Stomach (tissue), 9 donors: Measurements from ENCODE around the gene PPP3R2. TPM values are rescaled to one million over a fixed set of nuclear protein-coding genes. Genes with fewer than 3 reads are reported as not detected.
"Not testable (repeated sequence)": the region's sequence is repeated elsewhere in the genome, so short reads cannot be mapped to it uniquely, and the experiment has no call there.

ENCODE experiments used
- DNase-seq, 2 donors: peaks; one replicate each; pipeline versions ENCODE4 v3.0.0 to v3.0.0-alpha.2; 2013 to 2019
- H3K27ac ChIP-seq, 5 donors: fragments of 200-600 bp in 4 of 5; sonication (generic) in 4 of 5; one replicate each; pipeline ENCODE4 v1.5.1; 2013 to 2019; ENCODE audit warnings: mild to moderate bottlenecking in 1 of 5, moderate library complexity in 1 of 5
- H3K27me3 ChIP-seq, 3 donors: fragments of 200-600 bp; sonication (generic); one replicate each; pipeline ENCODE4 v1.5.1; 2017 to 2019; ENCODE audit warnings: mixed run types in 1 of 3
- H3K36me3 ChIP-seq, 4 donors: fragments of 200-600 bp; sonication (generic); 1 replicate in 3 of 4; 2 replicates in 1 of 4; pipeline ENCODE4 v1.5.1; 2016 to 2019
- H3K4me1 ChIP-seq, 4 donors: fragments of 200-600 bp; sonication (generic); one replicate each; pipeline ENCODE4 v1.5.1; 2016 to 2019
- H3K4me3 ChIP-seq, 4 donors: fragments of 200-600 bp; sonication (generic) in 3 of 4; one replicate each; pipeline ENCODE4 v1.5.1; 2016 to 2019; ENCODE audit warnings: mild to moderate bottlenecking in 1 of 4
- H3K9me3 ChIP-seq, 4 donors: fragments of 200-600 bp; sonication (generic); one replicate each; pipeline ENCODE4 v1.5.1; 2016 to 2019
- EP300 ChIP-seq: sonication (generic); formaldehyde crosslinking; IDR thresholded peaks from one replicate; pipeline ENCODE4 v1.6.1; 2017; ENCODE audit warnings: antibody characterized with exemption
- POLR2A ChIP-seq, 4 donors: fragments of 450-650 bp; IDR thresholded peaks; one replicate each; pipeline ENCODE4 v1.6.1; 2016; ENCODE audit warnings: antibody characterized with exemption in 4 of 4, control low read depth in 2 of 4, mild to moderate bottlenecking in 1 of 4, moderate library complexity in 1 of 4
- POLR2AphosphoS5 ChIP-seq, 3 donors: sonication (generic); formaldehyde crosslinking; IDR thresholded peaks; one replicate each; pipeline ENCODE4 v1.6.1; 2016; ENCODE audit warnings: antibody characterized with exemption in 3 of 3
- WGBS, 5 donors: extraction: QIAGEN DNeasy Blood & Tissue Kit in 3 of 5; methylation state at CpG; one replicate each; pipeline versions ENCODE4 v1.1.5 to v1.1.7; 2013 to 2018; 5-methylcytosine and 5-hydroxymethylcytosine counted together
- intact Hi-C: fragments of 100-400 bp; cut with DNase I; formaldehyde crosslinking; loops from one replicate; pipeline ENCODE4 v1.15.1; 2023; ENCODE audit warnings: low total_unique reads
- polyA plus RNA-seq, 3 donors: library from polyadenylated mRNA; stranded (reverse); fragments of 200-250 nt; gene quantifications; one replicate each; pipeline ENCODE4 v1.2.3, GENCODE V29; 2013
- total RNA-seq, 5 donors: library from RNA; depleted of rRNA; stranded (reverse); fragments of >200 nt; gene quantifications; one replicate each; pipeline versions ENCODE4 v1.1.0 to v1.2.3, GENCODE V29; 2014 to 2016
- TF ChIP-seq, protein P1 (sequence below), 7 experiments: fragments of 450-650 bp in 4 of 7; fragments of 200-600 bp in 3 of 7; sonication (generic) in 3 of 7; IDR thresholded peaks; one replicate each; pipeline ENCODE4 v1.5.1; 2016 to 2019; ENCODE audit warnings: antibody characterized with exemption in 7 of 7, control low read depth in 2 of 7, mild to moderate bottlenecking in 1 of 7
- donor health status: healthy with polysubstance abuse.
- donor health status: Bipolar disorder and iron deficiency.
- donor health status: healthy.

PPP3R2 gene
- total and polyA plus RNA-seq, 8 donors = not detected

- H3K27me3 ChIP-seq = peaks cover 0 to 10% (median 0%) of the 10 kb centered on the region in 3 donors
- no peaks in the 10 kb centered on the region for H3K9me3 ChIP-seq
- H3K4me1 ChIP-seq = no peaks in the 10 kb centered on the region
- intact Hi-C loops = no loop called here
- TF ChIP-seq POLR2AphosphoS5 (IDR thresholded peaks at IDR 0.05) (no peak), POLR2A (IDR thresholded peaks at IDR 0.05) (no peak), EP300 (no peak)
- TF ChIP-seq, protein P1, sequence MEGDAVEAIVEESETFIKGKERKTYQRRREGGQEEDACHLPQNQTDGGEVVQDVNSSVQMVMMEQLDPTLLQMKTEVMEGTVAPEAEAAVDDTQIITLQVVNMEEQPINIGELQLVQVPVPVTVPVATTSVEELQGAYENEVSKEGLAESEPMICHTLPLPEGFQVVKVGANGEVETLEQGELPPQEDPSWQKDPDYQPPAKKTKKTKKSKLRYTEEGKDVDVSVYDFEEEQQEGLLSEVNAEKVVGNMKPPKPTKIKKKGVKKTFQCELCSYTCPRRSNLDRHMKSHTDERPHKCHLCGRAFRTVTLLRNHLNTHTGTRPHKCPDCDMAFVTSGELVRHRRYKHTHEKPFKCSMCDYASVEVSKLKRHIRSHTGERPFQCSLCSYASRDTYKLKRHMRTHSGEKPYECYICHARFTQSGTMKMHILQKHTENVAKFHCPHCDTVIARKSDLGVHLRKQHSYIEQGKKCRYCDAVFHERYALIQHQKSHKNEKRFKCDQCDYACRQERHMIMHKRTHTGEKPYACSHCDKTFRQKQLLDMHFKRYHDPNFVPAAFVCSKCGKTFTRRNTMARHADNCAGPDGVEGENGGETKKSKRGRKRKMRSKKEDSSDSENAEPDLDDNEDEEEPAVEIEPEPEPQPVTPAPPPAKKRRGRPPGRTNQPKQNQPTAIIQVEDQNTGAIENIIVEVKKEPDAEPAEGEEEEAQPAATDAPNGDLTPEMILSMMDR (IDR thresholded peaks at IDR 0.05) = no peak
- 64 to 78% (median 76%) methylated on average over 2 of the region's 2 CpGs for WGBS, 5 donors
- no peak for DNase-seq
- H3K27ac ChIP-seq = no peak overlapping the region
- no peaks in the 10 kb centered on the region for H3K36me3 ChIP-seq
- no peak overlapping the region for H3K4me3 ChIP-seq
Observed at GRCh38 chr9:101593345-101593744, 1.4 kb downstream of the PPP3R2 start.

GRCh38 chr9:101592788-101593187 is 2.0 kb downstream of the PPP3R2 start:
- Histone ChIP-seq H3K27ac (no peak overlapping the region), H3K4me1 (no peaks in the 10 kb centered on the region), H3K36me3 (no peaks in the 10 kb centered on the region), H3K27me3 (peaks cover 0 to 10% (median 0%) of the 10 kb centered on the region in 3 donors), H3K4me3 (no peak overlapping the region), H3K9me3 (no peaks in the 10 kb centered on the region)
- no peak for DNase-seq
- intact Hi-C loops = no loop called here
- TF ChIP-seq POLR2A (IDR thresholded peaks at IDR 0.05) = no peak
- TF ChIP-seq EP300 = no peak
- TF ChIP-seq POLR2AphosphoS5 (IDR thresholded peaks at IDR 0.05) = no peak
- TF ChIP-seq, protein P1 (IDR thresholded peaks at IDR 0.05) = no peak

DNA sequence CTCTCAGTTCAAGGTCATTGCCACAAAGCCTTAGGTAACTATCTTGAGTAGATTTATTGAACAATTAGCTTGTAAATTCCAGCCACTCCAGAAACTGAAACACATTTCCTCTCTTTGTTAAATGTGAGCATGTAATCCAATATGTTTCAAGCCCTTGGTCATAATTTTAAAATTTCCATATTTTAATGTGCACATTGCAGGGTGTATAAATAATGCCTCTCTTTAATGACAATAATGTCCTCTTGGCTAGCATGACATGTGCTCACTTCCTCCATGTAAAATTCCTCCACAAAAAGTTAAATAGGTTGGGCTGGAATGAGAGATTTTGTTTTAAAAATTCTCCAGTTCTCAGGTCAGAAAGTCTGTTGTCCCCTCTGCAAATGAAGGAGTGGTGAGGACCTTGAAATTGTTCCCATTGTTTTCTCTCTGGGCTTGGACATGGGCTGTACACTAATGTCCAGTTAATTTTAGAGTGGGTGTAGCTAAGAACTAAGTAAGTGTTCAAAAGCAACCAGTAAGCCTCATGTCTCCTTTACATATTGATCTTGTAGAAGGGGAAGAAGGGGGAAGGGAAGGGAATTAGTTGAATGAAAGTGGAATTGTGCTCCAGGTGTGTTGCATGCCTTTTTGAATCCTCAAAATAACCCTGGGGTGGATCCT is 2.9 kb downstream of the PPP3R2 start:
- Histone ChIP-seq H3K9me3 (no peaks in the 10 kb centered on the region), H3K27ac (no peak overlapping the region), H3K4me3 (no peak overlapping the region), H3K36me3 (no peaks in the 10 kb centered on the region), H3K27me3 (peaks cover 0 to 10% (median 0%) of the 10 kb centered on the region in 3 donors), H3K4me1 (no peaks in the 10 kb centered on the region)
- DNase-seq = no peak
- intact Hi-C loops = no loop called here
- TF ChIP-seq POLR2AphosphoS5 (IDR thresholded peaks at IDR 0.05) = no peak
- TF ChIP-seq POLR2A (IDR thresholded peaks at IDR 0.05) = no peak
- no peak for TF ChIP-seq EP300
- TF ChIP-seq, protein P1 (IDR thresholded peaks at IDR 0.05) = no peak

DNA sequence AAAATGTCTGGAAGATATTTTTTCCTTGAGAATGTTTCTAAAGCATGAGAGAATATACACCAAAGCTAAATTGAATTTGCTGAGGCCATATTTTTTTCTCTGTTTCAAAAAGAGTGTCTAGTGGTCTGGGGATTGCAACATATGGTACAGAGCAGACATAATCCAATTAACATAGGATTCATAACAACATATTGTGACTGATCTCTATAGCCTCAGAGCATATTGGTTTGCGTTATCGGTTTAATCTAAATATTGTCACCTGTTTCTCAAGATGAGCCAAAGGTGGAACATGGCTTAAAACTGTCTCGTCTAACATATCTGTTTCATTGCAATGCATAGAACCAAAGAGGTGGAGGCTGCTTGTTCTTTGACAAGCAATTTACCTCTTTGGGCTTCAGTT is 3.9 kb downstream of the PPP3R2 start:
- no peak for DNase-seq
- no peaks in the 10 kb centered on the region for H3K4me1 ChIP-seq
- intact Hi-C loops = no loop called here
- no peak overlapping the region for H3K27ac ChIP-seq
- no peak overlapping the region for H3K4me3 ChIP-seq
- no peak for TF ChIP-seq POLR2A (IDR thresholded peaks at IDR 0.05)
- TF ChIP-seq EP300 = no peak
- TF ChIP-seq POLR2AphosphoS5 (IDR thresholded peaks at IDR 0.05) = no peak
- TF ChIP-seq, protein P1 (IDR thresholded peaks at IDR 0.05) = no peak
- WGBS, 5 donors = 83 to 91% (median 89%) methylated on average over 3 of the region's 3 CpGs
- H3K9me3 ChIP-seq = no peaks in the 10 kb centered on the region
- H3K36me3 ChIP-seq = no peaks in the 10 kb centered on the region
- peaks cover 0 to 10% (median 0%) of the 10 kb centered on the region in 3 donors for H3K27me3 ChIP-seq

DNA sequence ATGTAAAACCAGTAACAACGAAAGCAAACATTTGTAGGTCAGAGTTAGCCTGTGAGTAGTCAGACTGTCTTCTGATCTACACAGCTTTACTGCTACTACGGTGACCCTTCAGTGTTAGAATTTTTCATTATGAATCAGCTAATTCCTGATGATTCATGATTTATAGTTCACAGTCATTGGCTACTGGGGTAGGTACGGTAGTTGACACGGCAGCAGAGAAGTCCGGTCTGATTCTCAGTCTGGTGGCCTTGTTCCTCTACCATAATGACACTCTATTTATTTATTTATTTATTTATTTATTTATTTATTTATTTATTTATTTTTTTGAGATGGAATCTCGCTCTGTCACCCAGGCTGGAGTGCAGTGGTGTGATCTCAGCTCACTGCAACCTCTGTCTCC is 4.7 kb downstream of the PPP3R2 start:
- H3K4me1 ChIP-seq, H3K4me3 ChIP-seq, DNase-seq, H3K27ac ChIP-seq, intact Hi-C loops, H3K27me3 ChIP-seq, H3K36me3 ChIP-seq, H3K9me3 ChIP-seq: not testable (repeated sequence)
- WGBS, 5 donors = 81 to 89% (median 85%) methylated on average over 6 of the region's 6 CpGs
